GM19467 (cell line): ENCODE measurements around the gene ACSM3.
"Not testable (repeated sequence)": the region's sequence is repeated elsewhere in the genome, so short reads cannot be mapped to it uniquely, and the experiment has no call there.

Experiments used
- ATAC-seq: cut with Tn5 transposase; IDR thresholded peaks from one replicate; pipeline ENCODE4 v1.9.1; 2021; ENCODE audit warnings: mild to moderate bottlenecking, moderate library complexity; ENCODE audit not compliant: unreplicated experiment

ACSM3 gene

GRCh38 chr16:20805684-20806167, 41.9 kb downstream of the ACSM3 start:
- not testable (repeated sequence) for ATAC-seq

- ATAC-seq, result peak; percentile 80
These were observed 42.6 kb downstream of the ACSM3 start, which contains the start of the genes ERI2 and REXO5 for GRCh38 chr16:20806168-20807050. Gene ERI2 (minus strand): TSS chr16:20806472. CDS start chr16:20806430, 42 bp downstream. Gene REXO5 (plus strand): TSS chr16:20806527. CDS start chr16:20806954, 427 bp downstream.

GRCh38 chr16:20807862-20808261, 44.0 kb downstream of the ACSM3 start:
- ATAC-seq, result no peak

- ATAC-seq, result no peak
These were observed 48.1 kb downstream of the ACSM3 start for GRCh38 chr16:20811889-20812439.

- no peak for ATAC-seq
These were observed 48.7 kb downstream of the ACSM3 start for GRCh38 chr16:20812510-20812909.

GRCh38 chr16:20814784-20815183, 51.0 kb downstream of the ACSM3 start:
- ATAC-seq, result no peak

GRCh38 chr16:20818929-20819585, 55.2 kb downstream of the ACSM3 start:
- no peak for ATAC-seq

GRCh38 chr16:20821682-20822081, 57.9 kb downstream of the ACSM3 start:
- ATAC-seq, result no peak

GRCh38 chr16:20822521-20823325, 58.9 kb downstream of the ACSM3 start:
- ATAC-seq, result no peak

GRCh38 chr16:20826039-20826566, 62.3 kb downstream of the ACSM3 start:
- ATAC-seq, result no peak

GRCh38 chr16:20829536-20829935, 65.7 kb downstream of the ACSM3 start:
- ATAC-seq, result no peak

GRCh38 chr16:20830372-20830771, 66.6 kb downstream of the ACSM3 start:
- ATAC-seq, result no peak

GRCh38 chr16:20833086-20833485, 69.3 kb downstream of the ACSM3 start:
- no peak for ATAC-seq

GRCh38 chr16:20838240-20838639, 74.4 kb downstream of the ACSM3 start:
- ATAC-seq, result no peak

- ATAC-seq, result no peak
These were observed 75.7 kb downstream of the ACSM3 start for GRCh38 chr16:20839504-20839903.

- ATAC-seq, result no peak
These were observed 80.2 kb downstream of the ACSM3 start for GRCh38 chr16:20844054-20844453.

- ATAC-seq, result no peak
These were observed 80.8 kb downstream of the ACSM3 start for GRCh38 chr16:20844588-20844987.

GRCh38 chr16:20846030-20846429, 82.2 kb downstream of the ACSM3 start:
- ATAC-seq, result no peak

- ATAC-seq, result no peak
These were observed 82.7 kb downstream of the ACSM3 start for GRCh38 chr16:20846551-20846950.
